Mammary epithelial cell (primary cell): Measurements from ENCODE around the gene ITGA5.

Source experiments
- EZH2 ChIP-seq: IDR thresholded peaks from 2 replicates; pipeline ENCODE4 v1.6.1; 2012; ENCODE audit warnings: low read length, inconsistent platforms, borderline replicate concordance
- TF ChIP-seq, protein P1 (sequence below), 2 donors: IDR thresholded peaks in 1 of 2; conservative IDR thresholded peaks in 1 of 2; 2 replicates each; pipeline ENCODE4 v1.5.1; 2011 to 2012; ENCODE audit warnings: inconsistent platforms in 2 of 2, low read length in 2 of 2, mild to moderate bottlenecking in 2 of 2, control low read depth in 1 of 2, low read depth in 1 of 2; ENCODE audit not compliant: insufficient read depth in 1 of 2; ENCODE audit errors: extremely low read depth in 1 of 2

DNA sequence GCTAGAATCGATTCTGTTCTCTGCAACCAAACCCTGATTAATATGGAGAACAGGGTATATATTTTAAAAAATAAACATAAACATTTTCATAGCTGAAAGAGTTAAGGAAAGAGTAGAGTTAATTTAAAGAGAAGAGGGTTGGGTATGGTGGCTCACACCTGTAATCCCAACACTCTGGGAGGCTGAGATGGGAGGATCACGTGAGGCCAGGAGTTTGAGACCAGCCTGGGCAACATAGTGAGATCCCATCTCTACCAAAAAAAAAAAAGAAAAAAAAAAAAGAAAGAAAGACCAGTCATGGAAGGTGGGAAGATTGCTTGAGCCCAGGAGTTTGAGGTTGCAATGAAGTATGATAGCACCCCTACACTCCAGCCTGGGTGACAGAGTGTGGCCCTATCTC lies 28.9 kb upstream of the ITGA5 start:
- TF ChIP-seq, protein P1, sequence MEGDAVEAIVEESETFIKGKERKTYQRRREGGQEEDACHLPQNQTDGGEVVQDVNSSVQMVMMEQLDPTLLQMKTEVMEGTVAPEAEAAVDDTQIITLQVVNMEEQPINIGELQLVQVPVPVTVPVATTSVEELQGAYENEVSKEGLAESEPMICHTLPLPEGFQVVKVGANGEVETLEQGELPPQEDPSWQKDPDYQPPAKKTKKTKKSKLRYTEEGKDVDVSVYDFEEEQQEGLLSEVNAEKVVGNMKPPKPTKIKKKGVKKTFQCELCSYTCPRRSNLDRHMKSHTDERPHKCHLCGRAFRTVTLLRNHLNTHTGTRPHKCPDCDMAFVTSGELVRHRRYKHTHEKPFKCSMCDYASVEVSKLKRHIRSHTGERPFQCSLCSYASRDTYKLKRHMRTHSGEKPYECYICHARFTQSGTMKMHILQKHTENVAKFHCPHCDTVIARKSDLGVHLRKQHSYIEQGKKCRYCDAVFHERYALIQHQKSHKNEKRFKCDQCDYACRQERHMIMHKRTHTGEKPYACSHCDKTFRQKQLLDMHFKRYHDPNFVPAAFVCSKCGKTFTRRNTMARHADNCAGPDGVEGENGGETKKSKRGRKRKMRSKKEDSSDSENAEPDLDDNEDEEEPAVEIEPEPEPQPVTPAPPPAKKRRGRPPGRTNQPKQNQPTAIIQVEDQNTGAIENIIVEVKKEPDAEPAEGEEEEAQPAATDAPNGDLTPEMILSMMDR (conservative IDR thresholded peaks at IDR 0.05 in 1 of 2, IDR thresholded peaks at IDR 0.05 in 1 of 2; ENCODE audit: extremely low read depth in 1 of 2, insufficient read depth in 1 of 2, low read depth in 1 of 2, low read length in 2 of 2): no peak
- no peak for TF ChIP-seq EZH2
